ENCODE data around the gene ARID1B. TPM values are rescaled to one million over a fixed set of nuclear protein-coding genes. Genes with fewer than 3 reads are reported as not detected.
A peak's percentile ranks its signal among the peaks of the same experiment; 100 is the strongest.

ARID1B gene
- total RNA-seq, 2 experiments from 2014 or later: 90.1 to 164 TPM

- Histone ChIP-seq H2AFZ (ENCODE audit: low read length) (no peak overlapping the region), H3K9me3 (ENCODE audit: low read length) (no peaks in the 10 kb centered on the region), H3K36me3 (ENCODE audit: insufficient read depth, low read length) (peaks cover 26% of the 10 kb centered on the region), H3K9me2 (ENCODE audit: insufficient read depth, low read length) (no peaks in the 10 kb centered on the region), H3K27ac (ENCODE audit: low read depth, low read length, poor library complexity, severe bottlenecking) (no peak overlapping the region), H3K4me1 (ENCODE audit: insufficient read depth, low read length, poor library complexity, severe bottlenecking) (no peaks in the 10 kb centered on the region), H4K20me1 (ENCODE audit: insufficient read depth, low read length) (peaks cover 15% of the 10 kb centered on the region; the same call in 1 of the 2 replicates), H3K79me2 (ENCODE audit: insufficient read depth, low read depth, low read length) (peaks cover 38% of the 10 kb centered on the region; the same call in 1 of the 2 replicates), H3K4me2 (ENCODE audit: low read length) (no peak overlapping the region), H3K4me3 (ENCODE audit: low read depth, low read length, poor library complexity, severe bottlenecking) (no peak overlapping the region)
- no TSS peak for BruUV-seq (replicated peaks)
- CTCF ChIA-PET (ENCODE audit: unreplicated experiment): no interaction called here
- TF ChIP-seq CTCF (conservative IDR thresholded peaks at IDR 0.05; ENCODE audit: low read length) (no peak), EZH2phosphoT487 (IDR thresholded peaks at IDR 0.05; ENCODE audit: borderline replicate concordance, low read depth, low read length) (no peak)
- intact Hi-C loops (cut with micrococcal nuclease; ENCODE audit: unreplicated experiment): no loop called here
- no peak for DNase-seq (ENCODE audit: low spot score)
- POLR2A ChIA-PET: interaction anchor here (0.8 kb wide), 1 partner anchor 9 kb away, joined by 4 read pairs; no protein-coding TSS in a partner anchor
Observed at GRCh38 chr6:156899071-156899470, 121.9 kb downstream of the ARID1B start.

- CTCF ChIA-PET (ENCODE audit: unreplicated experiment): no interaction called here
- no peaks in the 10 kb centered on the region for H3K9me2 ChIP-seq (ENCODE audit: insufficient read depth, low read length)
- peaks cover 15% of the 10 kb centered on the region; the same call in 1 of the 2 replicates for H4K20me1 ChIP-seq (ENCODE audit: insufficient read depth, low read length)
- H3K4me2 ChIP-seq (ENCODE audit: low read length): no peak overlapping the region
- no peak overlapping the region for H3K27ac ChIP-seq (ENCODE audit: low read depth, low read length, poor library complexity, severe bottlenecking)
- intact Hi-C loops (cut with micrococcal nuclease; ENCODE audit: unreplicated experiment): no loop called here
- DNase-seq (ENCODE audit: low spot score): no peak
- no peaks in the 10 kb centered on the region for H3K9me3 ChIP-seq (ENCODE audit: low read length)
- peaks cover 32% of the 10 kb centered on the region for H3K36me3 ChIP-seq (ENCODE audit: insufficient read depth, low read length)
- H3K79me2 ChIP-seq (ENCODE audit: insufficient read depth, low read depth, low read length): peaks cover 35% of the 10 kb centered on the region; the same call in 1 of the 2 replicates
- no peaks in the 10 kb centered on the region for H3K4me1 ChIP-seq (ENCODE audit: insufficient read depth, low read length, poor library complexity, severe bottlenecking)
- TF ChIP-seq EZH2phosphoT487 (IDR thresholded peaks at IDR 0.05; ENCODE audit: borderline replicate concordance, low read depth, low read length): no peak
- peak; percentile 53 for TF ChIP-seq CTCF (conservative IDR thresholded peaks at IDR 0.05; ENCODE audit: low read length)
- no TSS peak for BruUV-seq (replicated peaks)
- H2AFZ ChIP-seq (ENCODE audit: low read length): no peak overlapping the region
- no peak overlapping the region for H3K4me3 ChIP-seq (ENCODE audit: low read depth, low read length, poor library complexity, severe bottlenecking)
- POLR2A ChIA-PET: interaction anchor here (0.8 kb wide), 1 partner anchor 9 kb away, joined by 4 read pairs; no protein-coding TSS in a partner anchor
Observed at GRCh38 chr6:156899532-156900135, 122.5 kb downstream of the ARID1B start.

- no TSS peak for BruUV-seq (replicated peaks)
- DNase-seq (ENCODE audit: low spot score): no peak
- Histone ChIP-seq H2AFZ (ENCODE audit: low read length) (no peak overlapping the region), H3K79me2 (ENCODE audit: insufficient read depth, low read depth, low read length) (peaks cover 28% of the 10 kb centered on the region; the same call in 1 of the 2 replicates), H3K4me1 (ENCODE audit: insufficient read depth, low read length, poor library complexity, severe bottlenecking) (no peaks in the 10 kb centered on the region), H3K9me3 (ENCODE audit: low read length) (no peaks in the 10 kb centered on the region), H3K9me2 (ENCODE audit: insufficient read depth, low read length) (no peaks in the 10 kb centered on the region), H3K4me2 (ENCODE audit: low read length) (no peak overlapping the region), H3K27ac (ENCODE audit: low read depth, low read length, poor library complexity, severe bottlenecking) (no peak overlapping the region), H4K20me1 (ENCODE audit: insufficient read depth, low read length) (peaks cover 15% of the 10 kb centered on the region; the same call in 1 of the 2 replicates), H3K36me3 (ENCODE audit: insufficient read depth, low read length) (peaks cover 34% of the 10 kb centered on the region), H3K4me3 (ENCODE audit: low read depth, low read length, poor library complexity, severe bottlenecking) (no peak overlapping the region)
- POLR2A ChIA-PET: no interaction called here
- TF ChIP-seq EZH2phosphoT487 (IDR thresholded peaks at IDR 0.05; ENCODE audit: borderline replicate concordance, low read depth, low read length): no peak
- TF ChIP-seq CTCF (conservative IDR thresholded peaks at IDR 0.05; ENCODE audit: low read length): no peak
- intact Hi-C loops (cut with micrococcal nuclease; ENCODE audit: unreplicated experiment): no loop called here
- CTCF ChIA-PET (ENCODE audit: unreplicated experiment): no interaction called here
Observed at GRCh38 chr6:156900292-156900691, 123.1 kb downstream of the ARID1B start.

All from OCI-LY7 (cell line).